Measurements from ENCODE around the gene ICA1.

ICA1 gene

DNA sequence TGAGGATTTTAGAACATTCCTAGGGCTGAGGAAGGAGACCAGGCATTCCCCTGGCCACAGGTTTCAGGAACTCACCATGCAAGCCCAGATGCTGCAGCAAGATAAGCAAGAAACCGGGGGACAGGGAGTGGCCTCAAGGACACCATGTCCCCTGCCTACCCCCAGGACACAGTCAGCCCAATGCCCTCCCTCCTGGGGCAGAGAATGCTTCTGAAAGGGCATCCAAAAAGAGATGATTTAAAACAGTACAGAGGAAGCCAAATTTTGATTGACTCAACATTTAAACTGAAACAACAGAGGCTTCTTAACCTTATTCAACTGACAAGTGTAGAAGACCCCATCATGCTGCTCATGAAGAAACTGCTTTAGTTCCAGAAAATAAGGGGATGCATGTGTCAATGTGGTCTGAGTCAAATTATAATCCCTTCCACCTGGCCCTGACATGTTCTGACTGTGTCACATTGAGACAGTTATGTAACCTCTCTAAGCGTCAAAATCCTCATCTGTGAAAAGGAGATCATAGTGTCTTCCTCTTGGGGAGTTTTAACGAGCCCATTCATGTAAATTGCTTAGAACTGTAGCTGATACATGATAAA lies 60.0 kb downstream of the ICA1 start:
- DNase-seq, result no peak

DNA sequence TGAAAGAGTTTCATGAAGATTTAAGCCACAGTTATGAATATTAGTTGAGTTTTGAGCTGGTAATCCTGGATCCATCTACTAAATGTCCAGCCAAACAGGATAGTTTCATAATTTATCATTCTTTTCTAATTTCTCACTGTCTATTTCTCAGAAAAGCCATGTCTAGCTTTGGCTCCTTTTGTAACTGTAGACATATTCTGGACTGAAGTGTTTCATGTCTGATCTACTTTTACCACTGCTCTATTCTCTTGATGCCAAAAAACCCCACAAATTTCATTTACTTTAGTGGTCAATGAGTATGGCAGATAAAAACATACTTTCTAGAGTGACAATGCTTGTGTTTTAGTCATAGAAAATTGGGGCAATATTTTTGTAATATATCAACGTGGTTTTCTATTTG lies 61.2 kb downstream of the ICA1 start:
- DNase-seq, result no peak

DNA sequence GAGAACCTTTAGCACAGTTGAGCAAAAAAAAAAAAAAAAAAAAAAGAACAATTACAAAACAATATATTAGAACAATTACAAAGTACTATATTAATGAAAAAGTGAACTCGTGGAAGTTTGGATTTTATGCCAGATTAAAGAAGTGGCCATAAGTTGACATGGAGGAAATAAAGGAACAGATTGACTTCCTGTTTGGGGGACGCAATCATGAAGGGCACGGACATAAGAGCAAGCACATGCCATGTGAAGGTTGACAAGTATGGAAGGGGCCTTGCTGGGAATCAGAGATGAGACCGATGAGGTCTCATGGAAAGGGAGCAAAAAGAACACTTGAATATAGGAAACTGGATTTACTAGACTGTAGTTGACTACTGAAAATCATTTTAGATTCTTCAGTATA lies 61.7 kb downstream of the ICA1 start:
- DNase-seq, result no peak

DNA sequence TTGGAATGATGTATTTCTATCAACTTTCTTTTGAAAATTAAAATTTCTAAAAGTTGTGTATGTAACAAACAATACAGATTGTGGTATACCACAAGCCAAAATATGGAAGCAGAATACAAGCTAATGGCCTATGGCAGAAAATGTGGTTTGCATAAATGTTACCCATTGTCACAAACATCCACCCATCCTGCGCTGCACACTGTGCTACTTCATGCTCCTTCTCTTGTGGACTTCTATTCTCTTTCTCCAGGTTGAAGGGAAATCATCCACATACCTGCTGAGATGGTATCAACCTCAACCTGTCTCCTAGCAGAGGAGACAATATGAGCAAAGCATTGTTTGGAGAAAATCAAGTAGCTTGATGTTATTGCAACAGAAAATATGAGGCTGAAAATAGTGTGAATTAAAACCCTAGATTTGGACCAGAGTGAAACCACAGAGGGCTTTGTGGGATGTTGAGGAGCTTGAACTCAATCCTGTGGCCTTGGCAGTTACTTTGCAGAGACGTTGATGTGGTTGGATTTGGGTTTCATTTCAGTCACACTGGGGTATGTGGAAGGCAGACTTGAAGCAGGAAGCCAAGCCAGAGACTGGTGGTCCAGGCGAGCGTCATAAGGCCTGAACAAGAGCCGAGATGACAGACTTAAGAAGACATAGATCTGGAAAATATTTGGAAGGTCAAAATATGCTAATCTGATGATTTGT lies 63.8 kb downstream of the ICA1 start:
- DNase-seq, result no peak

DNA sequence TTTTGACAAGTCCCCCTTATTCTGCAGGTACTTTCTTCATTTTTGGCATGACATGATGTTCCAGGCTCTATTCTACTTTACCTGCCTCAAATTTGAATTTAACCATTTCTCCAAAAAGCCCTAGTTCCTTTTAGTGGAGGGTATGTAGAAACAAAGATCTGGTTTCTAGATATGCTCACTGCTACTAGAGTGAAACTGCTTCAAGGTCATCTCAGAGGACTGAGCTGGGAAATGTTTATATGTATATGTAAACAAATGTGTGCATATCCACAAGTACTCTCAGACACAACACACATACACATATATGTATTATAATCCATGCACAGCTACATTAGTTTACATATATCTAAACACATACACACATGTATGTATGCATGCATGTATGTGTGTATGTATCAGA lies 69.1 kb downstream of the ICA1 start:
- DNase-seq, result no peak

DNA sequence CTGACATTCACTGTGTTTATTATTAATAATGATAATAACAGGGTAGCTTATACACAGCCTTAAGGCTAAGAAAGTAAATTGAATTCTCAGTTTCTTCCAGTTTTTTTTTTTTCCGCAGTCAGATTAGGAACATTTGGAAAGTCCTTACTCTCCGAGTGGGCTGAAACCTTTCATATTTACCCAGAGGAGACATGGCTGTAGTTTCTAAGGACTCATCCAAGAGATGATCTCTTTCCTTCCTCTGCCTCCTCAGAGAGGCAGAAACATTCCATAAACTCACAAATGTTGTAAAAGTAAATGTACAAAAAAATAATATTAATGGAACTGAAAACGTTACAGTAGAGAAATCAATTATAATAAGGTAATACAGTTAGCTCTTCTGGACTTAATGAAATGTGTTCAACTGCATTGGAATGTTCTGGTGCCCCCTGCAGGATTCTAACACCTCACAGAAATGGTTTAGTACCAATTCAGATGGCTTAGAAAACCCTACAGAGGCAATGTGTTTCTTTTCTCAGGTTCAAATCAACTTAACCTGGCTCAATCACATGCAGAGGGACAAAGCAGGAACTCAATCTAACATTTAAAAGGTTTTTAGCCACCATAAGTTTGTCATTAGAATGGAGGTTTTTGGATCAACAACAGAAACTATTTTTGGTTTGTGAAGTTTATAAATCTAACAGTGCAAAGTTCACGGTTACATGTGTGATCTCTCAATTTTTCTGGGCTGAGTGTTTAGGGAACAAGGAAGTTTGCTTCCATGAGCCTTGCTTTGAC lies 71.7 kb downstream of the ICA1 start:
- DNase-seq, result peak in 21 of 56 donors; percentile 4 to 80 (median 25)

DNA sequence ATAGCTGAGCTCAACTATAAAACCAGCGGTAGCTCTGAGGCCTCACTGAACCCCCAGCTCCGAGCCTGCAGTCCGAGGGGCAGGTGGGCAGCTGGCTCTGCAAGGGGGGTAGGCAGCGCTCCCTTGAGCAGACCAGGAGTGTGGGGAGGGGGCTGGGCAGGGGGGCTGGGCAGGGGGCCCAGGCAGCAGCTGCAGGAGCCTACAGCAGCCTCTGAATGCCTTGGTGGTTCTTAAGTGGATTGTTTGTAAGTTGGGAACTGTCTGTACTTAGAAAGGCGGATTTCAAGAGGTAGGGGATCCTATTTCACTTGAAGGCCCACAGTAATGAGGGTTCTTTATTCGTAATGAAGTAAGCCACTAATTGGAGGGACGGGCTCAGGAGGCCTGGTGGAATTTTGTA lies 72.3 kb downstream of the ICA1 start:
- peak in 6 of 56 donors; percentile 5 to 25 (median 18) for DNase-seq

DNA sequence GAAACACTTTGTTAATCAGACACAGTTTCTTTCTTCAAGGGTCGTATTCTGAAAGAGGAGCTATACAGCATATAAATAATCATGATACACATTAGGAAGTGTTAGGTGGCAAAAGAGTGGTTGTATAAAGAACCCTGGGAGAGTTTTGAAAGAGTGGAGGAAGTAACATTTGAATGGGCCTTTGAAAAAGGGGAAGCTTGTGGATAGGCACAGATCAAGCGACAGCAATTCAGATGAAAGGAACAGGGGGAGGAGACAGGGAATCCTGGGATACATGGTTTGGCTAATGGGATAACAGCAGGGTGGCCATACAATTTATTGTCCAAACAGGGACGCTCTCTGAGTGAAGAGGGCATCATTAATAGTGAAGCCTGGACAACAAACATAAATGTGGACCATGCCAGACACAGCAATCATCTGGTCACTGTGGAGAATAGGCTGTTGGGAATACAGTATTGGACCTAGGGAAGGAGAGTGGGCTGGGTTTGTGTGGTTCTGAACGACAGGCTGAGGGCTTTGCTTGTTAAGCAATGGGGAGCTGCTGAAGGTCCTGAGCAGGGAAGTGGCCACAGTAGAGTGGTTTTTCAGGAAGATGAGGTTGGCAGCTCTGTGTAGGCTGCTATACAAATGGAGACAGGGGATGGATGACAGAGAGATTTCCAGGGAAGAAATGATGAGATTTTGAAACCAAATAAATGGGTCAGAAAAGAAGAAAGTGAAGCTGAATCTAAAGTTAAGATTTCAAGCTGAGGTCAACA lies 75.9 kb downstream of the ICA1 start:
- no peak for DNase-seq

DNA sequence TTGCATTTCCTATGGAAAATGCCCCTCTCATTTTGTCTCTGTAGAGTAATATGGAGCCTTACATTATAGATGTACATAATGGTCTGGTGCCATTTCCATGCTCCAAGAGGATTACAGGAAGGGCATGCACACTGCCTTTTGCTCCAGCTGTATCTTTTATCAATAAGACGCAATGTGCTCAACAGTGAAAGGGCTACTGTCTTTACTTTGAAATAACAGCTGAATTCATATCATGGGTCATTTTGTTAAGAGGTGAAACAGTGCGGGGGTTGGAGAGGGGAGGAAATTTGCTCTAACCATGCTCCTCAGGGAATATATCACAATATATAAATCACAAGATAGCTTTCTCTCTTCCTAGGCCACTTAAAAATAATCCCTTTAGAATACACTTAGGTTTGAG lies 77.7 kb downstream of the ICA1 start:
- no peak for DNase-seq

DNA sequence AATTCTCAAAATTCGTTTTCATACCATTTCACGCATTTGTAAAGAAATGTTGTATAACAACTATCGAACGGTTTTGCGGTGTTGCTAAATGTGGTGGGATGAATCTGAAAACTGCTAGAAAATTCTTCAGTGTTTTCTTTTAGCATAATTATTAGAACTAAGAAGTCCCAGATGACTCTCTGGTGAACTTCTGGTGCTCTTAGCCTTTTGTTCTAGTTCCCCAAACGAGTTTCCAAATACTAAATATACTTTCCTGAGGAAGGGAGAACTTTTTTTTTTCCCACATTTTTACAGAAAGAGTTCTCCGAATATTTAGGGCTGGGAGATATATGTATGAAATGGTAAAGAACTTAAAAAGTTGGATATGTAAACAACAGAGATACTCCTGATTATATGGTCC lies 82.5 kb downstream of the ICA1 start:
- DNase-seq, result no peak

DNA sequence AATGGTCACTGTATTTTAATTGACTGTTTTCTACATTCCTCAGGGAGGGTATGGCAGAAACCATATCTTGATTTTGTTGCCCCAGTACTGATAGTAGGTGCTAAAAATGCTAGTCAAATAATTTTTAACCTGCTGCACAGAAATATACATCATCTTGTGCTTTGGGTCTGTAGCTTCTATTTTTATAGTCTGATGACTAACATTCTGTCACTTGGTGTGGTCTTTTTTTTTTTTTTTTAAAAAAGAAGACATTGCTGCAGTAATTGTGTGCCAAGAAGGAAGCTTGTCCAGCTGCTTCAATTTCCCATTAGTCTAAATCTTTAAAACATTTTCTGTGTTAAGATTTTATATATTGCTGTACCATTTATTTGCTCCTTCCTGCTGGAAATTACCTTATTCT lies 83.6 kb downstream of the ICA1 start:
- DNase-seq, result no peak

DNA sequence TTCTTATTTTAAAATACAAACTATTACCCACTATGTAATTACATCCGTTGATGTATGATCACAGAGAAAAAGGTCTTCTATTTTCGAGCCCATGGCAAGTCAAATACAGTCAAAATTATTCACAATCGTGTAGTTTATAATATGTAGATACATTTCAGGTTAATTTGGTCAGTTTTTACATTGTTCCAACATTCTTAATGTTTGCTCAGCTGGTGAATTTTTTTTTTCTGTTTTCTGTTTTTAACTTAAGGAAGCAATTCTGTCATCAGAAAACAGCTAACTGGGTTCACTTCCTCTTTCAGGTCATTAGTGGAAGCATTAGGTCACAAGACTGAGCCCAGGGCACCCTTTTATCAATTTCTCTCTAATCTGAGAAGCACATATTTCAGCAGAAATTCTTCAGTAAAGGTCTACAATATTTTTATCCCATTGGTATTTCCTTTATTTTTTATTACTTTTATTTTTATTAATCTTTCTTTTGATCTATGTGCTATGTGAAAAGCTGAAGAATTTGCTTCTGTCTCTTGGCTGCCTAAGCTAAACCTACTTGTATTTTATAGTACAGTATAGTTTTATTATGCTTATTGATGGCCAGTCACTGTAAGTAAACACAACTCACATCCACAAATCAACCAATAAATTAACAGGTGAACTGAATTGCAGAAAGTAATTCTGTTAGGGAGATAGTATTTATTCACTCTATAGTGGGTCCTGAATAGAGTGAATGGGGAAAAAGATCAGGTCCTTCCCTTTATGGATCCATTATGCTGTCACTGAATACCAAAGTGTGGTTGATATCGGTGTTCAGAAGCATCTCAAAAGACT lies 84.6 kb downstream of the ICA1 start:
- DNase-seq, result no peak

DNA sequence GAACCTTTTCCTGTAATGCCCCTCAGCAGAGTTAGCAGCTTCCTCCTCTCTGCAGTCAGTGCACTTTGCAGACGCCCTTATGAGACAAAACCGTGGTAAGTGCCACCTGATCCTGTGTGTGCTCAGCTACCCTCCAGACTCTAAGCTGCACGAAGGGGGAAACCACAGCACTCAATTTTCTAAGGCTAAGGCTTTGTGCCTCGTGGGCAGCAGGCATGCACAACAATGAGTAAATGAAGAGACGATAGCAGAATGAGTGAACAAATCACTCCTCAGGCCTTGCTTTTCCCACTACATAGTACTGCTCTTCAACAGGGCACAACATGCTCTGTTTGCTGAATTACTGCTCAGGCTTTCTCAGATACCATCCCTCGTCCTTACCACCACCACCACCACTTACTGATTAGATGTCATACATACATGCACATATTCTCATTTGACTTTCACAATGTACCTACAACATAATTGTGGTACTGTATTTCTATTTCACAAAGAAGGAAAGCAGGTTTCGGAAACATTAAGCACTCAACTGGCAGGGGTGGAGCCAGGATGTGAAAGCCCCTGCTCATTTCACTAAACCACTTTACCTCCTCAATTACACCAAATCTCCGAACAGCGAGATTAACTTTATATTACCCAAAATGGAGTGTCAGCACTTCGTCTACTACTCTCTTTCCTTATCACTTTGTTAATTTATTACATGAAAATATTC lies 85.4 kb downstream of the ICA1 start:
- DNase-seq, result peak in 6 of 56 donors; percentile 9 to 31 (median 22)

DNA sequence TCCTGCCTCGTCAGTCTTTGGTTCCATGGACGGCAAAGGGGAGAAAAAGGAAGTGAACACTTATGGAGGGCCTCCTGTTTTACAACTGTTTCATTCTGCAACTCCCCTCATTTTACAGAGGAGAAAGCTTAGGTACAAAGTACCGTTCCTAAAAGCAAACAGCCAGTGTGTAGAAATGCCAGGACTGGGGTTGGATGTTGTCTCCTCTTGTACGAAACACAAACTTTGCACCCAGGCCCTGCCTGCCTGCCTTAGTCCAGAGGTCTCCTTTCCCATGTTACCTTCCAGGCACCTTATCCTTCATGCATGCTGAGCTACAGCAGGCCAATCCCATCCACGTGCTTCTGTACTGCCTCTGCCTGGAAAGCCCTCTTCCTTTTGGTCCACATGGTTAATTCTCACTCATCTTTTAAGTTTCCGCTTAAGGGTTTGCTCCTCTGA lies 86.0 kb downstream of the ICA1 start:
- no peak for DNase-seq

DNA sequence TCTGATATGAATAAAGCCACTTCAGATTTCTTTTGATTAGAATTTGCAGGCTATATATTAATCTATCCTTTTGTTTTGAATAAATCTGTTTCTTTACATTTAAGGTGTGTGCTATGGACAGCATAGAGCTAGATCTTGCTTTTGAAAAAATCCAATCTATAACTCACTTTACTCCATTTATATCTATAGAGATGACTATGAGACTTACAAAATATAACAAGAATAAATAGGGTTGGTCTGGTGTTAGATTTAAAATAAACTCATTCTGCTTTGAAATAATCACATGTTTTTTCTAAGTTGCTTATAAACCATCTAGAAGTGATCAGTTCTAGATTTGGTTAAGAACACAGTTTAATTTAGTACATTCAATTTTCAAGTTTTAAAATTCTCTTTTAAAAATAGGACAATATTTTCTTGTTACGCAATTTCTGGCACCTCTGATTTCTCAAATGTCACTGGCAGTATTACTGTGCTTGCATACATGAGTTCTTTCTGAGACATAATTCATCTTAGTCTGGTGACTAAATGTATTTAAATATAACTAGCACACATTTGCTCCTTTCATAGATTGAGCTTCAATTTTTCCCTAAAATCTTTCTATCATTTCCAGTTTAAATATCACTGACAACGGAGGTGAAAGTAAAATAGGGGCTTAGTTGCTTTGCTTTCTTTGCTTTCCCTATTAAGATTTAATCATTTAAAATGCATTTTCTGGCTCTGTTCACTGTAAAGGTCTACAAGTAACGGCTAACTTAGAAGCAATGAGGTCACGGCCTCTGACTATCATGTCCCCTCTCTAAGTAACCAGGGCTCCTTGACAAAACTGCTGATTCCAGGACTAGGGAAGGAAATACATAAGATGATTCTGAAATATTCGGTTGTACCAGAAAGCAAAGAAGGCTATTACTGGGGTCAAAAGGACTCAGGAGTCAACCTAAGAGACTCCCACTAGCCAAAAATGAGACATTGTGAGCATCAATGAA lies 89.3 kb downstream of the ICA1 start:
- DNase-seq, result no peak

DNA sequence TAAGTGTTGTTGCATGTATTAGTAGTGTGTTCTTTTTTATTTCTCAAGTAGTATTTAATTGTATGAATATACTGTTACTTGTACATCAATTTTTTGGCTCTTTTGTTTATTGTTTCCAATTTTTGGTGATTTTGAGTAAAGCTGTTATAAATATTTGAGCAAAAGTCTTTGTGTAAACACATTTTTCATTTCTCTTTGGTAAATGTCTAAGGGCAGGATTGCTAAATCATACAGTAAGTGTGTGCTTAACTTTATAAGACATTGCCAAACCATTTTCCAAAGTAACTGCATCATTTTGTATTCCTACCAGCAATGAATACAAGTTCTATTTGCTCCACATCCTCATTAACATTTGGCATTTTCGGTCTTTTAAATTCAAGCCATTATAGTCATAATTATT lies 92.8 kb downstream of the ICA1 start:
- no peak for DNase-seq

DNA sequence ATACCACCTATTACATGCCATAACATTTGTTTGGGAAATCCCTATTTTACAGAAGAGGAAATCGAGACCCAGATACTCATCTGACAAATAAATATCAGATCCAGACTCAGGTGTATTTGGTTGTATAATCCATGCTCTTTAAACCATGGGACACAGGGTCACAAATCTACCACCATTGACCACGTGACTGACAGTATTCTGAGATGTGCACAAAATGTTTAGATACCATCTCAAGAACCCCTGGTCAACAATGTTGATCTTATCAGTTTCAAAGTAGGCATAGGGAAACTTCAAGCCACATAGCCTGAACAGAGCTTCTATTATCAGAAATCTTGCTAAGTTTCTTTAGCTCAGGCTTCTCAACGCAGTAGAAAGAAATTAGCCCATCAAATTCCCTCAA lies 93.6 kb downstream of the ICA1 start:
- no peak for DNase-seq

DNA sequence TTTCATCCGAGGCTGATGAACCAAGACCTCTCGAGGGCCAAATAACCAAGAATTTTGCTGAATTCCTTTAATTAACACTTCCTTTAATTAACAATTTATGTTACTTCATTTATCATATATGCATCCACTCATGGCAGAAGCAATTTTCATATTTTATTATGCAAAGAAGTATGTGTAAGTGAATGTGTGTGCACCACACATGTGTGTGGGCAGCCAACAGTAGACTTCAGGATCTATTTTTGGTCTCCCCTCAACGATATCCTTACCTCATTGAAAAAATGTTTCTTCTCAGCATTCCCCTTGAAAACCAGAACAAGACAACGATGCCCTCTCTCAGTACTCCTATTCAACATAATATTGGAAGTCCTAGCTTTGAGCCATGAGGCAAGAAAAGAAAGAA lies 96.8 kb downstream of the ICA1 start:
- DNase-seq, result no peak

DNA sequence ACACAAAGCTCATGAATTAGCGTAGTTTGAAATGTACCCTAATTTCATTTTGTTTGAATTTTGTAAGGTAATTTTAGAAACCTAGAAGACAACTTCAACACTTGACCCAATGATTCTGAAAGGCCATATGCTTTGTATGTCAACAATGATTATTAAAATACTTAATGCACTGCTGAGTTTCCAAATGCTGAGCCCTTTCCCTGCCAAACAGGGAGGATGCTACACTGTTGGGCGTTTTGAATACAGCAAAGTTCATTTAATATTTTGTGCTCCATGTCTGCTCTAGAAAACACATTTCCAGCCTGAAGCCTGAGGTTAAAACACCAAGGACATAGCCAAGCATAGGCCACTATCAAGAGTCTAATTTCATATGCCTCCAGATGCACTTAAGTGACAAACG lies 99.8 kb downstream of the ICA1 start:
- DNase-seq, result no peak
